HUES6 (cell line): ENCODE measurements around the gene CTBS.
A peak's percentile ranks its signal among the peaks of the same experiment; 100 is the strongest.
"Not testable (repeated sequence)": the region's sequence is repeated elsewhere in the genome, so short reads cannot be mapped to it uniquely, and the experiment has no call there.

Experiments used
- H3K27ac ChIP-seq: 2 replicates; pipeline ENCODE4 v1.7.0; 2013; ENCODE audit warnings: low read depth, mild to moderate bottlenecking, low read length, inconsistent platforms
- H3K27me3 ChIP-seq: 2 replicates; pipeline ENCODE4 v1.6.1; 2013; ENCODE audit warnings: low read length; ENCODE audit not compliant: control insufficient read depth, insufficient read depth
- H3K36me3 ChIP-seq: 2 replicates; pipeline ENCODE4 v1.6.1; 2013; ENCODE audit warnings: low read length; ENCODE audit not compliant: control insufficient read depth, insufficient read depth
- H3K4me1 ChIP-seq: 2 replicates; pipeline ENCODE4 v1.6.1; 2013; ENCODE audit warnings: low read length; ENCODE audit not compliant: control insufficient read depth, insufficient read depth
- H3K4me3 ChIP-seq: 2 replicates; pipeline ENCODE4 v1.5.1; 2013; ENCODE audit warnings: low read depth, low read length
- H3K9ac ChIP-seq: one replicate; pipeline ENCODE4 v1.6.1; 2013; ENCODE audit warnings: mild to moderate bottlenecking, low read length
- H3K9me3 ChIP-seq: 2 replicates; pipeline ENCODE4 v1.6.1; 2013; ENCODE audit warnings: low read depth, low read length; ENCODE audit not compliant: control insufficient read depth, insufficient read depth

The CTBS gene

DNA sequence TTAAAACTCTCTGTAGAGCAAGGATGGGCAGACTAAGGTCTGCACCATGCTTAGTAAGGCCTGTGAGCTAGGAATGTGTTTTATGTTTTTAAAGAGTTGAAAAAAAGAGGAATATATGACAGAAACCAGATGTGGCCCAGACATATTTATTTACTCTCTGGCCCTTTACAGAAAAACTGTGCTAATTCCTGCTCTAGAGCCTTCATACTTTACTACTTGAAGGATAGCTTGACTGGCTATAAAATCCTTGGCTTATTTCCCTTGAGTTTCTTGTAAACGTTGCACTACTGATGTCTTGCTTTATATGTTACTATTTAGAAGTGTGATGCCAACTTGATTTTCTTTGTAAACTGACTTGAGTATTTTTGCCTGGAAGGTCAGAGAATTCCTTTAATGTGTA, 33.5 kb downstream of the CTBS start:
- Histone ChIP-seq H3K9me3 (no peaks in the 10 kb centered on the region), H3K4me3 (no peak overlapping the region), H3K9ac (no peak overlapping the region), H3K27ac (no peak overlapping the region), H3K36me3 (no peaks in the 10 kb centered on the region), H3K27me3 (no peaks in the 10 kb centered on the region), H3K4me1 (no peaks in the 10 kb centered on the region)

DNA sequence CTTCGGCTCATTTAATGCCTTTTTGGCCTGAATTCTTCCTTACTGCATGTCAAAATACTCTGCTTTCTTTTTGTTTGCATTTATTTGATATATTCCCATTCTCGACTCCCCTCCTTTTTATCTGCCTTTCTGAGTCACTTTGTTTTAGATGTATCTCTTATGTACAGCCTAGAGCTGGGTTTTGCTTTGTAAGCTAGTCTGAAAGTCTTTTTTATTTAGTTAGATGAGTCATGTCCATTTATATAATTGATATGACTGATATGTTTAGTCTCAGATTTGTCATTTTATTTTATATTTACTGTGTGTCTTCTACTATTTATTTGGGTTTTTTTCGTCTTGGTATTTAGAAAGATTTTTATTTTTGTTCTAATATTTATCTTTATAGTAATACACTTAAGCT, 34.3 kb downstream of the CTBS start:
- Histone ChIP-seq H3K9ac (no peak overlapping the region), H3K27me3 (no peaks in the 10 kb centered on the region), H3K4me1 (no peaks in the 10 kb centered on the region), H3K9me3 (no peaks in the 10 kb centered on the region), H3K27ac (no peak overlapping the region), H3K36me3 (no peaks in the 10 kb centered on the region), H3K4me3 (no peak overlapping the region)

DNA sequence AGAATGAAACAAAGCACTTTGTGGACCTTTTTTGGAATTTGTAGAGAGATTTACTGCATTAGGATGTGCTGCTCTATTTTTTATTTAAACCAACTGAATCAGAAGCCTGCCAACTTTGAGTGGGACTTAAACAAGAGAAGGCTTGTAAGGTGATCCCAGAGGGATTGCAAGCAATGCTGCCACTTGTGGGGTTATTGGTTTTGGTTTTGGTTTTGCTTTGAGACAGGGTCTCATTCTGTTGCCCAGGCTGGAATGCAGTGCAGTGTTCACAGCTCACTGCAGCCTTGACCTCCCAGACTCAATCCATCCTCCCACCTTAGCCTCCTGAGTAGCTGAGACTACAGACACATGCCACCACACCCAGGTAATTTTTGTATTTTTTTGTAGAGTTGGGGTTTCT, 35.6 kb downstream of the CTBS start:
- Histone ChIP-seq H3K4me1 (no peaks in the 10 kb centered on the region), H3K4me3 (no peak overlapping the region), H3K27me3 (no peaks in the 10 kb centered on the region), H3K9me3 (no peaks in the 10 kb centered on the region), H3K9ac (no peak overlapping the region), H3K36me3 (no peaks in the 10 kb centered on the region), H3K27ac (no peak overlapping the region)

DNA sequence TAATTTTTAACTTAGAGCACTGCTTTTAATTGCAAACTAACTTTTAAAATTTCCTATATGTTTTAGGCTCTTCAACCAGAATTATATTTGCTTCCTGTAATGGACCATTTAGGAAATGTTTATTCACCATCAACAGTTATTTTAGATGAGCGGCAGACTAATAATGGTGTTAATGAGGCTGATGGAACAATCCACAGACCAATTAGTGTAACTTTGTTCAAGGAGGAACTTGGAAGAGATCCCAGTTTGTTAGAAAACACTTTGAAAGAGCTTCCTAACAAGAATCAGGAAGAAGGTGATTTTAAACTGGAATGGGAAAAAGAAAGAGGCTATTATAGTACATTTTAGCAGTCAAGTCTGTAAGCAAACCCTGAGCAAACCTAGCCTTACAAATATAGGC, 48.5 kb downstream of the CTBS start:
- no peaks in the 10 kb centered on the region for H3K36me3 ChIP-seq
- no peak overlapping the region for H3K4me3 ChIP-seq
- H3K27ac ChIP-seq = no peak overlapping the region

DNA sequence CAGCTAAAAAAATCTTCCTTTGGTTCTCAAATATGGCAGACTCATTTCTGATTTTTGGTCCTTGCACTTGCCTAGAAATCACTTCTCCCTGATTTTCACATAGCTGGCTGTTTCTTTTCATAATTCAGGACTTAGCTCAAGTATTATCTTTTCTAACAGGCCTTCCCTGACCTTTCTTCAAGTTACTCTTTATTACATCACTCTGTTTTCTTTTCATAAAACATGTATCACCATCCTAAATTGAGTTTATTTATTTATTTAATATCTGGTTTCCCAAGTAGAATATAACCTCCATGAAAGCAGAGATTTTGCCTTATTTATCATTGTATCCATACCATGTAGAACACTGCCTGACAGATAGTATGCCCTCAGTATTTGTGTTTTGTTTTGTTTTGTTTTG, 49.6 kb downstream of the CTBS start:
- Histone ChIP-seq H3K9me3 (no peaks in the 10 kb centered on the region), H3K4me3 (no peak overlapping the region), H3K9ac (no peak overlapping the region), H3K36me3 (no peaks in the 10 kb centered on the region), H3K27ac (no peak overlapping the region), H3K27me3 (no peaks in the 10 kb centered on the region), H3K4me1 (no peaks in the 10 kb centered on the region)

More for the DNA sequence above, 48.5 kb downstream of the CTBS start:
- Histone ChIP-seq H3K9ac (no peak overlapping the region), H3K9me3 (no peaks in the 10 kb centered on the region), H3K27me3 (no peaks in the 10 kb centered on the region), H3K4me1 (no peaks in the 10 kb centered on the region)

DNA sequence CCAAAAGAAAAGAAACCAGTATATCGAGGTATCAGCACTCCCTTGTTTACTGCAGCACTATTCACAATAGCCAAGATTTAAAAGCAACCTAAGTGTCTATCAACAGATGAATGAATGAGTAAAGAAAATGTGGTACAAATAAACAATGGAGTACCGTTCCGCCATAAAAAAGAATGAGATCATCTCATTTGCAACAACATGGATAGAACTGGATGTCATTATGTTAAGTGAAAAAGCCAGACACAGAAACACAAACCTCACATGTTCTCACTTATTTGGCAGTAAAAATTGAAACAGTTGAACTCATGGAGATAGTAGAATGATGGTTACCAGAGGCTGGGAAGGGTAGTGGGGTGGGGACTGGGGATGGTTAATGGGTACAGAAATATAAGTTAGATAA, 63.6 kb downstream of the CTBS start:
- H3K27ac ChIP-seq = no peak overlapping the region
- H3K9ac ChIP-seq = no peak overlapping the region
- no peaks in the 10 kb centered on the region for H3K27me3 ChIP-seq
- H3K9me3 ChIP-seq = no peaks in the 10 kb centered on the region; the same call in 1 of the 2 replicates
- peaks cover 6% of the 10 kb centered on the region; the same call in 1 of the 2 replicates for H3K4me1 ChIP-seq
- no peak overlapping the region for H3K4me3 ChIP-seq
- H3K36me3 ChIP-seq = no peaks in the 10 kb centered on the region

DNA sequence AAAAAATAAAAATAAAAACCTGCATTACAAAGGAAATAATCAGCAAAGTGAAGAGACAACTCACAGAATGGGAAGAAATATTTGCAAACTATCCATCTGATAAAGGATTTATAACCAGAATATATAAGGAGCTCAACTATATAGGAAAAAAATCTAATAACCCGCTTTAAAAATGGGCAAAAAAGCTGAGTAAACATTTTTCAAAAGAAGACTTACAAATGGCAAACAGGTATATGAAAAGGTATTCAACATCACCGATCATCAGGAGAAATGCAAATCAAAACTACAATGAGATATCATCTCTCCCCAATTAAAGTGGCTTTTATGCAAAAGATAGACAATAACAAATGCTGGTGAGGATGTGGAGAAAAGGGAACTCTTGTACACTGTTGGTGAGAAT, 64.1 kb downstream of the CTBS start:
- Histone ChIP-seq H3K4me3 (no peak overlapping the region), H3K36me3 (no peaks in the 10 kb centered on the region), H3K27ac (no peak overlapping the region), H3K27me3 (no peaks in the 10 kb centered on the region), H3K9ac (no peak overlapping the region), H3K9me3 (no peaks in the 10 kb centered on the region; the same call in 1 of the 2 replicates), H3K4me1 (peaks cover 6% of the 10 kb centered on the region; the same call in 1 of the 2 replicates)

DNA sequence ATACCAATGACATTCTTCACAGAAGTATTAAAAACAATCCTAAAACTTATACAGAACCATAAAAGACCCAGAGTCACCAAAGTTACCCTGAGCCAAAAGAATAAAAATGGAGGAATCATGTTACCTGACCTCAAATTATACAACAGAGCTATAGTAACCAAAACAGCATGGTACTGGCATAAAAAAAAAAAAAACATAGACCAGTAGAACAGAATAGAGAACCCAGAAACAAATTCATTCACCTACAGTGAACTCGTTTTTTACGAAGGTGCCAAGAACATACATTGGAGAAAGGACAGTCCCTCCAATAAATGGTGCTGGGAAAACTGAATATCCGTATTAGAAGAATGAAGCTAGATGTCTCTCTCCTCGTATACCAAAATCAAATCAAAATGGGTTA, 65.2 kb downstream of the CTBS start:
- H3K27ac ChIP-seq = no peak overlapping the region
- no peaks in the 10 kb centered on the region for H3K36me3 ChIP-seq
- H3K27me3 ChIP-seq = no peaks in the 10 kb centered on the region
- H3K9ac ChIP-seq = no peak overlapping the region
- no peaks in the 10 kb centered on the region; the same call in 1 of the 2 replicates for H3K9me3 ChIP-seq
- peaks cover 12% of the 10 kb centered on the region for H3K4me1 ChIP-seq
- no peak overlapping the region for H3K4me3 ChIP-seq

DNA sequence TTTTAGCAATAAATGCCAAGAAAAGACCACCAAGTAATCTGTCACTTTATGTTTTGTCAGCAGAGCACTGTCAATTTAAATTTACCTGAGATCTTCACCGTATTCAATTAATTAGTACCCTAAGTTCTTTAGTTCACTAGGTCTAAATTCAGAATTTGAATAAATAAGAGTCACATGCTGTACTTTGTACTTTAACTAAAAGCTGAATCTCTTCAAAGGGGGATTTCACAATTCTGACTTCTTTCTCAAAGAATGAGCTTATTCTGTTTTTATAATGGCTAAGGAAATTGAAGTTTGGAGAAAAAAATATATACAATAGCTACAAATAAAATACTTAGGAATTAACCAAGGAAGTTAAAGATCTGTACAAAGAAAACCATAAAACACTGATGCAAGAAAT, 65.7 kb downstream of the CTBS start:
- Histone ChIP-seq H3K27me3 (no peaks in the 10 kb centered on the region), H3K27ac (no peak overlapping the region), H3K36me3 (no peaks in the 10 kb centered on the region), H3K4me3 (no peak overlapping the region), H3K9ac (no peak overlapping the region), H3K4me1 (peaks cover 17% of the 10 kb centered on the region), H3K9me3 (no peaks in the 10 kb centered on the region; the same call in 1 of the 2 replicates)

DNA sequence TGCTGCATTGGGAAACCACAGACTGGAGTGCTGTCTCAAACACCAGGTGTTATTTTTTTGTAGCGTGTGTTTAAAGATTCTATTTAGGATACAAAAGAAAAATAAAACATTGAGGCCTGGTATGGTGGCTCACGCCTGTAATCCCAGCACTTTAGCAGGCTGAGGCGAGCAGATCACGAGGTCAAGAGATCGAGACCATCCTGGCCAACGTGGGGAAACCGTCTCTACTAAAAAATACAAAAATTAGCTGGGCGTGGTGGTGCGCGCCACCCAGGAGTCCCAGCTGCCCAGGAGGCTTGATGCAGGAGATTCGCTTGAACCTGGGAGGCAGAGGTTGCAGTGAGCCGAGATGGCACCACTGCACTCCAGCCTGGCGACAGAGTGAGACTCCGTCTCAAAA, 66.4 kb downstream of the CTBS start:
- H3K27me3 ChIP-seq, H3K9me3 ChIP-seq, H3K36me3 ChIP-seq, H3K27ac ChIP-seq, H3K9ac ChIP-seq: not testable (repeated sequence)
- Histone ChIP-seq H3K4me1 (peaks cover 20% of the 10 kb centered on the region), H3K4me3 (0 out of 2 replicates have a peak overlapping the region, but pooled peaks have one; percentile 86)

DNA sequence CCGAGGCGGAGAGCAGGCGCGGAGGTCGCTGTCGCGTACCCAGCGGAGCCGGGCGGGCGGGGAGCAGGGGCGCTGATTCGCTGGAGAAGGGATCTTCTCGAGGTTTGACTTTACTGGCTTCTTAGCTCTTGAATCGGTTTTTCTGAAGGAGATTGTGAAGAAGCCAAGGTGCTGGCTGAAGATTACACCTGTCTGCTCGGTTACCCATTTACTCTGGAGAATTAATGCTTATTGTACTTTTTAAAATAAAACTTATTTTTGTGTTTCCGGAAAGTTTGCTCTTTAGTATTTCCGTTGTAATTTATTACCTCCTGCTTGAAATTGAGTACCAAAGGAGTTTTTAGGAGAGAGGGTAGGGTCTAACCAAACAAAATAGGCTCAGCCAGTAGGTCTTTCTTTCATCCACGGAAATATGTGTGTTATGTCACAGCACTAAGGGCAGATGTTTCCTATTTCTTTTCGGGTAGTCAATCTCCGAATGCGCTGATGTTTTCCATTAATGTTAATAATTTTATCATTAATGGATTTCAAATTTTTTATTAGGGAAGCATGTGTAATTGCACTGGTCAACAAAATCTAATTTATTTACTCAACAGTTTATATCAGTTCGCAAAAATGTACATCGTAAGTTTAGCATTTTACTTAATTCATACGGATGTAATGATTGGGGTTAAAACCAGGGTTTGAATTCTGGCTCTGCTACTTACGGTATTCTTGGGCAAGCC, 67.3 kb downstream of the CTBS start:
- Histone ChIP-seq H3K9me3 (no peaks in the 10 kb centered on the region; the same call in 1 of the 2 replicates), H3K36me3 (peaks cover 5% of the 10 kb centered on the region; the same call in 1 of the 2 replicates), H3K9ac (peak overlapping the region; percentile 53), H3K4me1 (peaks cover 20% of the 10 kb centered on the region), H3K27ac (peak overlapping the region; percentile 22; the same call in 1 of the 2 replicates), H3K4me3 (peak overlapping the region; percentile 86), H3K27me3 (no peaks in the 10 kb centered on the region)
